GM23248 (cell line): Measurements from ENCODE around the gene ST6GALNAC3.

Source experiments
- EZH2 ChIP-seq: fragments of 200-600 bp; sonication (generic); IDR thresholded peaks from 2 replicates; pipeline ENCODE4 v1.6.1; 2018; ENCODE audit warnings: antibody characterized with exemption, mild to moderate bottlenecking; ENCODE audit not compliant: insufficient read depth, poor library complexity, severe bottlenecking
- EZH2phosphoT487 ChIP-seq: fragments of 200-600 bp; sonication (generic); IDR thresholded peaks from 2 replicates; pipeline ENCODE4 v1.6.1; 2018; ENCODE audit warnings: antibody characterized with exemption, moderate library complexity, mild to moderate bottlenecking, low read depth; ENCODE audit not compliant: insufficient read depth

DNA sequence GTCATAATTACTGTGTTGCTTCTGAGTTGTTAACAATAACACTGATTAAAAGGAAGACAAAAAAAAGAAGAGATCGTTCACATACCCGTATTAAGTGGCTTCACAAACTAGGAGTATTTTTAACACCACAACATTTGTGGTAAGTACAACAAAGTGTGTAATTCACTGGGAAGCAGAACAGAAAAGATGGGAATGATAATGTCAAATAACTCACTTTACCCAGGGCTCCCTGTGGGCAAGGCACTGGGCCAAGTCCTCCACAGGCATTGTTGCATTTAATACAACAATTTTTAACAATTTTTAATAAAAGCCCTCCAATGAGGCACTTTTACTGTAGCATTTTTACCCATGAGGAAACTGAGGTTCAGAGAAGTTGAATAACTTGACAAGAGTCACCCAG lies 407.7 kb downstream of the ST6GALNAC3 start:
- no peak for TF ChIP-seq EZH2phosphoT487
- no peak for TF ChIP-seq EZH2
